Measurements from ENCODE around the gene ARFIP1. TPM values are rescaled to one million over a fixed set of nuclear protein-coding genes. Genes with fewer than 3 reads are reported as not detected.

ARFIP1 gene
- total and polyA plus RNA-seq, 2 of the 8 experiments (the other 6 are each of a cell fraction or from before 2014, with no cell fraction given), result 13.5 to 38.0 TPM

- H4K8ac ChIP-seq (ENCODE audit: extremely low read depth, insufficient read depth, low read length), result no peak overlapping the region
- TF ChIP-seq TBP (IDR thresholded peaks at IDR 0.05; ENCODE audit: low read depth, low read length) (no peak), EGR1 (IDR thresholded peaks at IDR 0.05; ENCODE audit: borderline replicate concordance, low read depth, low read length) (no peak), ZNF274 (IDR thresholded peaks at IDR 0.05; ENCODE audit: borderline replicate concordance, extremely low read depth, low read length) (no peak), HDAC6 (IDR thresholded peaks at IDR 0.05; ENCODE audit: low read depth, low read length) (no peak), RFX5 (IDR thresholded peaks at IDR 0.05; ENCODE audit: borderline replicate concordance, low read depth, low read length) (no peak), MAFK (IDR thresholded peaks at IDR 0.05; ENCODE audit: low read depth, low read length) (no peak), JUND (IDR thresholded peaks at IDR 0.05; ENCODE audit: low read length) (no peak)
- no peaks in the 10 kb centered on the region for H3K4me1 ChIP-seq (replicated peaks in 1 of 4; ENCODE audit: control insufficient read depth in 3 of 4, insufficient read depth in 4 of 4, low read length in 3 of 4)
- peaks cover 27% of the 10 kb centered on the region in 2 experiments for H3K9me3 ChIP-seq (ENCODE audit: insufficient read depth in 2 of 2, low read depth in 1 of 2, low read length in 1 of 2)
- no peak overlapping the region for H2AK5ac ChIP-seq (ENCODE audit: low read depth, low read length)
- no peak overlapping the region for H4K5ac ChIP-seq (ENCODE audit: insufficient read length, low read depth, low read length)
- H3K4me3 ChIP-seq (ENCODE audit: extremely low read depth in 1 of 4, insufficient read depth in 2 of 4, low read depth in 3 of 4, low read length in 4 of 4), result no peak overlapping the region
- H3K56ac ChIP-seq (replicated peaks; ENCODE audit: insufficient read length, low read depth, low read length), result no peak overlapping the region
- H3K14ac ChIP-seq (ENCODE audit: insufficient read length), result no peak overlapping the region
- H4K20me1 ChIP-seq (replicated peaks in 1 of 2; ENCODE audit: control insufficient read depth in 1 of 2, insufficient read depth in 2 of 2, low read length in 2 of 2), result no peaks in the 10 kb centered on the region
- no peaks in the 10 kb centered on the region for H3K23me2 ChIP-seq (ENCODE audit: low read depth, low read length)
- 91% methylated on average over 3 of the region's 3 CpGs; no CpG with 5 or more reads in 1 of the 2 experiments for WGBS, 2 experiments (ENCODE audit: extremely low coverage in 1 of 2, insufficient coverage in 1 of 2, insufficient read length in 1 of 2, insufficient replicate concordance in 2 of 2, low coverage in 1 of 2, low lambda C conversion rate in 2 of 2, missing lambda C conversion rate in 1 of 2)
- DNase-seq (ENCODE audit: low read depth in 1 of 2, low spot score in 2 of 2) (no peak), FAIRE-seq (no peak)
- H3K79me2 ChIP-seq (ENCODE audit: control insufficient read depth in 1 of 2, insufficient read depth in 2 of 2, low read length in 2 of 2), result no peaks in the 10 kb centered on the region
- H4K91ac ChIP-seq (replicated peaks; ENCODE audit: insufficient read length, low read length), result no peak overlapping the region
- CTCF ChIA-PET (ENCODE audit: partially characterized antibody), result interaction anchor here (0.9 to 2.1 kb wide), 3 partner anchors 8 to 18 kb away, joined by 3 to 6 read pairs (median 4); partner anchors contain the start of gene FHDC1
- peaks cover 0 to 19% (median 5%) of the 10 kb centered on the region in 4 experiments; a peak in 4 of 8 replicates for H3K36me3 ChIP-seq (ENCODE audit: control insufficient read depth in 2 of 4, insufficient read depth in 4 of 4, low read length in 3 of 4)
- H3K4me2 ChIP-seq (ENCODE audit: insufficient read depth in 1 of 2, low read depth in 2 of 2, low read length in 2 of 2), result no peak overlapping the region
- no peak overlapping the region for H2BK12ac ChIP-seq (ENCODE audit: low read depth, low read length)
- H3K27me3 ChIP-seq (replicated peaks in 1 of 4; ENCODE audit: control insufficient read depth in 3 of 4, extremely low read depth in 1 of 4, insufficient read depth in 3 of 4, low read length in 3 of 4), result no peaks in the 10 kb centered on the region
- no peak overlapping the region for H2BK5ac ChIP-seq (ENCODE audit: low read depth, low read length)
- POLR2A ChIA-PET (ENCODE audit: partially characterized antibody), result interaction anchor here (1.6 kb wide), 1 partner anchor 9 kb away, joined by 5 read pairs; no protein-coding TSS in a partner anchor
- H3K27ac ChIP-seq (ENCODE audit: low read depth, low read length), result no peak overlapping the region
- no peak overlapping the region for H2BK15ac ChIP-seq (ENCODE audit: low read length)
- no peak overlapping the region for H3K9ac ChIP-seq (replicated peaks in 1 of 4; ENCODE audit: extremely low read depth in 1 of 4, low read depth in 3 of 4, low read length in 3 of 4)
- H2BK120ac ChIP-seq (replicated peaks; ENCODE audit: low read depth, low read length), result no peak overlapping the region
- H3K4ac ChIP-seq (replicated peaks; ENCODE audit: insufficient read length, low read depth, low read length), result no peak overlapping the region
- H3K79me1 ChIP-seq (ENCODE audit: low read depth, low read length), result no peaks in the 10 kb centered on the region
- no peak overlapping the region for H2AFZ ChIP-seq (ENCODE audit: low read length)
- no peak overlapping the region for H2BK20ac ChIP-seq (ENCODE audit: low read length)
- no peak overlapping the region for H3K18ac ChIP-seq (ENCODE audit: extremely low read depth, low read length)
- no peak overlapping the region for H3K23ac ChIP-seq (ENCODE audit: insufficient read length)
Observed at GRCh38 chr4:152917543-152918395, 138.0 kb downstream of the ARFIP1 start.
